HG03139 (cell line): Measurements from ENCODE around the gene CD164L2.

Experiments
- ATAC-seq: cut with Tn5 transposase; IDR thresholded peaks from one replicate; pipeline ENCODE4 v1.9.1; 2021; ENCODE audit not compliant: unreplicated experiment

CD164L2 gene

DNA sequence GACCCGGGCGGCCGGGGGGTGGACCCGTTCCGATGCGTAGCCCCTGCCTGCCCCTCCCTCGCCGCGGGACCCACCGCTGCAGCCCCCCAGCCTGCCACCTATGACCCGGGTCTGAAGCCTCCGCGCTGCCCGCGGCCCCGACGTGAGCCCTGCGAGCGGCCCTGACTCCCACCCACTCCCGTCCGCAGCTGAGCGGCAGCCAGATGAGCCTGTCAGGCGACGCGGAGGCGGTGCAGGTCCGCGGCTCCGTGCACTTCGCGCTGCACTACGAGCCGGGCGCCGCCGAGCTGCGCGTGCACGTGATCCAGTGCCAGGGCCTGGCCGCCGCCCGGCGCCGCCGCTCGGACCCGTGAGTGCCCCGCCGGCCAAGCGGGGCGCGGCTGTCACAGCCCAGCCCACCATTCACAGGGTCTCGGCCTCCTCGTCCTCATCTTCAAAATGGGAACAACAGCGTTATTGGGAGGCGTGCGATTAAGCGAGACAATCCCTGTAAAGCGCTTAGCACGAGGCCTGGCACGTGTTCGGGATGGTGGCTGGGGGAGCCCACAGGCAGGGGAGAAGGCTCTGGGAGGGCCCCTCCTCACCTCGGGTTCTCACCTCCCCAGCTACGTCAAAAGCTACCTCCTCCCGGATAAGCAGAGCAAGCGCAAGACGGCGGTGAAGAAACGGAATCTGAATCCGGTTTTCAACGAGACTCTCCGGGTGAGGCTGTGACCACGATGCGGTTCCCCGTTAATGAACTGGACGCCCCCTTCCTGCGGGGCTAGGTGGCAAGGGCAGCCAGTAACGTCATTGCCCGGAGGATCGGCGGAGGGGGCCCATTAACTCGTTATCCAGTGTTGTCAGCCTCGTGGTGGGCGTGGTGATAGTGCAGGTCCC lies 33.1 kb downstream of the CD164L2 start:
- no peak for ATAC-seq

GRCh38 chr1:27348861-27349783 lies 34.0 kb downstream of the CD164L2 start:
- ATAC-seq = no peak

DNA sequence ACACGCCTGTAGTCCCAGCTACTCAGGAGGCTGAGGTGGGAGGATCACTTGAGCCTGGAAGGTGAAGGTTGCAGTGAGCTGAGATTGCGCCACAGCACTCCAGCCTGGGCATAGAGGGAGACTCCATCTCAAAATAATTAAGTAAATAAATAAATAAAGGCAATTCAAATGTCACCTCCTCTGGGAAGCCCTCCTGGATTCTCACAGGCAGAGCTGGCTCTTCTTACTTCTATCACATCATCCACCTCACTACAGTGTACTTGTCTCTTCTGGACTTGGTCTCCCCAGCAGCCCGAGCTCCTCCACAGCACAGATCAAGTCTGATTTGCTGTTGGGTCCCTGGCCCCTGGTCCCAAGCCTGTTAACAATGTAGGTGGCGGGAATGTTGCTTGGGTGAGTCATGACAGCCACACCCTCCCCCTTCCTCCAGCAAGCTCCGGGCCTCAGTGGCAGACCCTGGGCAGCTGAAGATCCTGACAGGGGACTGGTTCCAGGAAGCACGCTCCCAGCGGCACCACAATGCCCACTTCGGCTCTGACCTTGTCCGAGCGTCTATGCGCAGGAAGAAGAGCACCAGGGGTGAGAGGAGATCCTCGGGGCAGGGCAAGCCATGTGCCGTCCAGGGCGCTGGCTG lies 36.0 kb downstream of the CD164L2 start:
- no peak for ATAC-seq

- ATAC-seq = no peak
These were observed 36.8 kb downstream of the CD164L2 start for GRCh38 chr1:27346357-27346756.

DNA sequence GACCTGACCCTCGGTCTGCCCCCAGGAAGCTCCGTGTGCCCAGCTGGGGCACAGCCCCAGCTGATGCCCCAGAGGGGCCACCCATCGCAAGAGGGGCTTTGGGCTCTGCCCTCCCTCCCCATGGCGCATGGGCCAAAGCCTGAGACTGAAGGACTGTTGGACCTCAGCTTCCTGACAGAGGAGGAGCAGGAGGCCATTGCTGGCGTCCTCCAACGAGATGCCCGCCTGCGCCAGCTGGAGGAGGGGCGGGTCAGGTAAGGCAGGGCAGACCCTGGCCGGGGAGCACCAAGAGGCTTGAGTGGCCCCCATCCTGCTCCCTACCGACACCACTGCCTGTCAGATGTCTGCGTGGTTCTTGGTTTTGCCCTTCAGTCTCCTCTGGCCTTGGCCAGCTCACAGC lies 37.9 kb downstream of the CD164L2 start:
- ATAC-seq = no peak

DNA sequence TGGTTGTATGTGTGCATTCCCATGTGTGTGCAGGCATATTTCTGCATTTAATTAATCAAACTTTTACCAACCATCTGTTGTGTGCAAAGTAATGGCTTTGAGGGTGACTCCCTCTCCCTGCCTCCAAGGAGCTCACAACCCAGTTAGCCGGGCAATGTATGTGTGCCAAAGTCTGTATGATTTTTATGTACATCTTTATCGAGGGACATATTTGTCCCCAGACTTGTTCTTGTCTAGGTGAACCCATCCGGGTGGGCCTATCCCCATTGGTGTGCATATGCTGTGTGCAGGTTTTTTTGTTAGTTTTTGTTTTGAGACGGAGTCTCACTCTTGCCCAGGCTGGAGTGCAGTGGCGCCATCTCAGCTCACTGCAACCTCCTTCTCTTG lies 39.5 kb downstream of the CD164L2 start:
- no peak for ATAC-seq

- no peak for ATAC-seq
These were observed 40.1 kb downstream of the CD164L2 start for GRCh38 chr1:27342778-27343638.

DNA sequence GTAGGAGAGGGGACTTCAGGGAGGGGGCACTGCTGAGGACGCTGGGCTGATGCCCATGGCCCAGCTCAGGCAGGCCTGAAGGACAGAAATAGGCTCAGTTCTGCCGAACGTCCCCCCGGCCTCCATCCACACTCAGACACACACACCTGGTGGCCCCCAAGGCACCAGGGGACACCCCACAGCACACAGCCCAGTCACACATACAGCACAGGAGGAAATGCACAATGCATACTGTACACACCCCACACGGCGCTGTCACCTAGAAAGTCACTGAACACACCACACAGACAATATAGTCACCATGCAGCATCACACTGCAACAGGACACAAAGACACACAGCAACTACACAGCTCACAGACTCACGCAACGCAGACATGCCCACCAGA lies 40.7 kb downstream of the CD164L2 start:
- ATAC-seq = no peak

GRCh38 chr1:27341525-27342252 lies 41.4 kb downstream of the CD164L2 start, which contains the start of gene SYTL1:
TSS of gene SYTL1 (plus strand) at chr1:27342022. CDS start at chr1:27345335, 3,313 bp downstream.
- no peak for ATAC-seq

DNA sequence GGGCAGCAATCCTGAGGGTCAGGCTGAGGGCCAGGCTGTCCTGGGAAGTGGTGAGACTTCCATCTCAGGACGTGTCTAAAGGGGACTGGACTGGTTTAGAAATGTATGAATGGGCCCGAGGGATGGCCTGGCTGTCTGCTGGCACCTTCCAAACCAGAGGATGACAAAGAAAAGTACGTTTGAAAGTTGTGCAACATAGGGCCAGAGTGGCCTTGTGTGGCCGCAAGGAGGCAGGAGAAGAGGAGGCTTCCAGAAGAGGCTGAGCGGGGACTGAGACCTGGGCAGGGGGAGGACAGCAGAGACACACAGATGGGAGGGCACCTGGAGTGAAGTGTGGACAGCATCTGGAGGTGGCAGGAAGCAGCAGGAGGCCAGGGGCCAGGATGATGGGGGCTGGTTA lies 43.9 kb downstream of the CD164L2 start:
- no peak for ATAC-seq

GRCh38 chr1:27338751-27339150 lies 44.4 kb downstream of the CD164L2 start:
- ATAC-seq = no peak

- no peak for ATAC-seq
These were observed 46.4 kb downstream of the CD164L2 start for GRCh38 chr1:27336756-27337155.

DNA sequence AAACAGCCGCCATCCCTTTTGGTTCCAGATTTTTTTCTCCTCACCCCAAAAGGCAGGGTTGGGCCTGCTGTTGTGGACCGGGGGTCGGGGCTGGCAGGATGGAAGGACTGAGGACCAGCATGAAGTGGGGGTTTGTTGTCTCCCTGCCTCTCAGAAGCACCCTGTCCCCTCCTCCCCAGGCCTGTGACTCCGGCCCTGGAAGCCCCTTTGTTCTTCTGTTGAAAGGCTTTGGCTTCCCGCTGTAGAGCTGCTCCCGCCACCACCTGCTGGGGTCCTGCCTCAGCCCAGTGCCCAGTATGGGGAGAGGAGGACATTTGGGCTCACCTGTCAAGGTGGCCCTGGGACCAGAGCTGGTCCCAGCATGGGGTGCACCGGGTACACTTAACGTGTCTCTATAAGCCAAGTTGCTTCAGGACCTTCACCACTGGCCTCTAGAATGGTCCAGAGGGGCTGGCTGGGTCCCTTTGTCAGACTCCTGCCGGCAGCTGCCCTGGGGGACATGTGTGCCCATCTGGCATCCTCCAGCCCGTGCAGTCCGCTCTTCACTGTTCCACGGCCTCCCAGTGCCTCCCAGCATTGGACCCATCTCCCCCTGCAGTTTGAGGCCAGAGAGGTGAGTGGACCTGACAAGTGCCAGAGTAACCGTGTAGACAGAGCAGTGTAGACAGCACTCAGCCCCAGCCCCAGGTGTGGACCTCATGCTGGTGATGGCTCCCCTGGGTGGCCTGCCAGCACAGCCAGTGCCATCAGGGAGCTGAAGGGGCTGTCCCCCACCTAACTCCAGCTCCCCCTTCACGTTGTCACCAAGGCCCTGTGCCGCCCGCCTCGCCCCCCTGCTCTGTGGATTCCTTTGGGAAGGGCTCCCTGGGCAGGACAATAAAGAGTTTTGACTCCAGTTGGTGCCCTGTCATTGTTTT lies 47.4 kb downstream of the CD164L2 start:
- ATAC-seq = no peak

GRCh38 chr1:27333717-27334279 lies 49.3 kb downstream of the CD164L2 start:
- ATAC-seq = no peak

- ATAC-seq = no peak
These were observed 50.4 kb downstream of the CD164L2 start for GRCh38 chr1:27332536-27333281.

DNA sequence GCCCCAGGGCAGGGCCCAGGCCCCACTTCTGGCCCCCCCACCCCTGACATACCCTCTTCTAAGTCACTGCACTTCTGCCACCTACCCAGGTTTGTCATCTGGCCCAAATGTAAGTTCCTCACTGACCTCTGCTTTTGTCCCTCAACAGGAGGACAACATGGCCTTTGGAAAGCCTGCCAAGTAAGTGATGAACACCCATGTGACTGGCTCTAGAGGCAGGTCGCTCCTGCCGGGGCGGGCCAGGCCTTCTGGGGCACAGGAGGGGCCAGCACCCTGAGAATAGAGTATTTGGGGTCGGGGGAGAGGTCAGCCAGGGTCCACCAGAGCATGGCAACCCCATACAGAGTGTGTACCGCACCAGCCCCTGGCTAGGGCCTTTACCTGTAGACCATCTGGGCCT lies 51.2 kb downstream of the CD164L2 start:
- ATAC-seq = no peak

DNA sequence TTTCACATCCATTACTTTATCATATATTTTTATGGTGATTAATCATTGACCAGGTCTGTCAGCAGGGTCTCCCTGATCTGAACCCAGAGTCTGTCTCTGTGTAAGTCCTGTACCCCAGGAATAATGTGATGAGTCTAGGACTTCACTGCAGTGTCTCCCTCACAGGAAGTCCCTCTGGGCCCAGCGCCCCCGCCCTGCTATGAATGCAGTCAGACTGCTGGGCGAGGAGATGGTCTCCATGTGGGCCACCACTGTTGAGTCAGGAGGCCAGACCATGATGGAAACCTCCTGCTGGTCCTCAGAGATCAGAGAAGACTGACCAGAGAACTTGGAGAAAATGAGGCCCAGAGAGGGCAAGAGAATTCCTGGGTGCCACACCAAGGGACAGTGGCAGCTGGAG lies 51.7 kb downstream of the CD164L2 start:
- no peak for ATAC-seq

DNA sequence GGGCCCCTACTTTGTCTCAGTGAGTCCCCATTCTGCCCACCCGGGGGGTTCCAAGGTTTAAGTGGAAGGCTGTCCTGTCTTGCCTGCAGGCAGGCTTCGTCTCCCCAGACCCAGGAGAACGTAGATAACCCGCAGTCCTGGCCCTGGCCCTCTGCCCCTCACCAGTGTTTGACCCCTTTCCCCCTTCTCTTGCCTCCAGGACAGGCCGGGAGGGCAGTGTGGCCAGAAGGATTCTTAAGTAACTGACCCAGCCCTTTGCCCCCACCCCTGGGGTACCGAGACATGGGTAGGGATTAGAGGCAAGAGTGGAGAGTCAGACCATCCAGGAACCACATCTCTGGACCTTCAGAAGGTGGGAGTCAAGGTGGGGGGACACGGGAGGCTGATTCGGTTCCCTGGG lies 52.3 kb downstream of the CD164L2 start:
- ATAC-seq = no peak
